Mucosa of descending colon (tissue), 3 donors: ENCODE data around the gene FIBCD1. TPM values are rescaled to one million over a fixed set of nuclear protein-coding genes. Genes with fewer than 3 reads are reported as not detected.

ENCODE experiments used
- ATAC-seq: fragments of 200-7000 bp; cut with Tn5 transposase; one replicate; pipeline ENCODE4 v1.9.1; 2020; ENCODE audit warnings: mild to moderate bottlenecking, moderate library complexity
- DNase-seq, 3 donors: peaks; one replicate each; pipeline ENCODE4 v3.0.0-alpha.2; 2020
- H3K36me3 ChIP-seq: fragments of 200-600 bp; one replicate; pipeline ENCODE4 v1.8.0; 2021; ENCODE audit warnings: low read depth, mild to moderate bottlenecking
- H3K4me1 ChIP-seq: fragments of 200-600 bp; one replicate; pipeline ENCODE4 v1.8.0; 2021; ENCODE audit warnings: low read depth, mild to moderate bottlenecking
- H3K4me3 ChIP-seq: fragments of 200-600 bp; one replicate; pipeline ENCODE4 v1.8.0; 2021; ENCODE audit warnings: mild to moderate bottlenecking
- H3K9me3 ChIP-seq: fragments of 200-600 bp; one replicate; pipeline ENCODE4 v1.8.0; 2021; ENCODE audit warnings: mild to moderate bottlenecking
- intact Hi-C, 2 donors: fragments of 100-400 bp; cut with DNase I in 1 of 2; cut with micrococcal nuclease in 1 of 2; formaldehyde crosslinking; loops; one replicate each; pipeline versions ENCODE4 v1.11.0 to v1.11.1; 2022; cut with DNase I, micrococcal nuclease
- total RNA-seq, 3 donors: library from RNA; stranded (reverse); fragmentation: NEBNext Ultra II Directional in 2 of 3; extraction: Animal tissue kit (Norgen Biotek cat#: 25700) in 2 of 3; gene quantifications; one replicate each; pipeline versions ENCODE4 v1.2.1 to v1.2.4, GENCODE V29; 2021 to 2023
- TF ChIP-seq, protein P1 (sequence below): fragments of 200-600 bp; IDR thresholded peaks from one replicate; pipeline ENCODE4 v1.8.0; 2022; ENCODE audit warnings: antibody characterized with exemption, mild to moderate bottlenecking
- donor health status: DM: no; HTN: no; CAD: no; lungs with moderate emphysema.
- donor health status: DM: no; HTN: no; CAD: no.
- donor health status: DM: no; HTN: yes; CAD: no.

The FIBCD1 gene
- total RNA-seq, 3 donors from 2014 or later: 2.6 to 10.7 (median 7.3) TPM

GRCh38 chr9:130948266-130948665, 9.2 kb upstream of the FIBCD1 start:
- Histone ChIP-seq H3K4me1 (peaks cover 18% of the 10 kb centered on the region), H3K36me3 (no peaks in the 10 kb centered on the region), H3K9me3 (peaks cover 6% of the 10 kb centered on the region), H3K4me3 (no peak overlapping the region)
- ATAC-seq (no peak), DNase-seq (no peak)
- TF ChIP-seq, protein P1, sequence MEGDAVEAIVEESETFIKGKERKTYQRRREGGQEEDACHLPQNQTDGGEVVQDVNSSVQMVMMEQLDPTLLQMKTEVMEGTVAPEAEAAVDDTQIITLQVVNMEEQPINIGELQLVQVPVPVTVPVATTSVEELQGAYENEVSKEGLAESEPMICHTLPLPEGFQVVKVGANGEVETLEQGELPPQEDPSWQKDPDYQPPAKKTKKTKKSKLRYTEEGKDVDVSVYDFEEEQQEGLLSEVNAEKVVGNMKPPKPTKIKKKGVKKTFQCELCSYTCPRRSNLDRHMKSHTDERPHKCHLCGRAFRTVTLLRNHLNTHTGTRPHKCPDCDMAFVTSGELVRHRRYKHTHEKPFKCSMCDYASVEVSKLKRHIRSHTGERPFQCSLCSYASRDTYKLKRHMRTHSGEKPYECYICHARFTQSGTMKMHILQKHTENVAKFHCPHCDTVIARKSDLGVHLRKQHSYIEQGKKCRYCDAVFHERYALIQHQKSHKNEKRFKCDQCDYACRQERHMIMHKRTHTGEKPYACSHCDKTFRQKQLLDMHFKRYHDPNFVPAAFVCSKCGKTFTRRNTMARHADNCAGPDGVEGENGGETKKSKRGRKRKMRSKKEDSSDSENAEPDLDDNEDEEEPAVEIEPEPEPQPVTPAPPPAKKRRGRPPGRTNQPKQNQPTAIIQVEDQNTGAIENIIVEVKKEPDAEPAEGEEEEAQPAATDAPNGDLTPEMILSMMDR: no peak
- intact Hi-C loops: no loop called here

- no peak for DNase-seq
- Histone ChIP-seq H3K4me3 (no peak overlapping the region), H3K36me3 (no peaks in the 10 kb centered on the region), H3K9me3 (peaks cover 6% of the 10 kb centered on the region), H3K4me1 (peaks cover 18% of the 10 kb centered on the region)
- no peak for ATAC-seq
- TF ChIP-seq, protein P1: no peak
- intact Hi-C loops: no loop called here
Measured at GRCh38 chr9:130947618-130948140, 8.6 kb upstream of the FIBCD1 start.

GRCh38 chr9:130946766-130947617, 7.9 kb upstream of the FIBCD1 start:
- ATAC-seq (peak; percentile 87), DNase-seq (peak in 2 of 3 donors; percentile 51 to 74)
- TF ChIP-seq, protein P1: no peak

GRCh38 chr9:130945173-130945572, 6.1 kb upstream of the FIBCD1 start:
- Histone ChIP-seq H3K4me3 (no peak overlapping the region), H3K4me1 (peaks cover 21% of the 10 kb centered on the region), H3K9me3 (peaks cover 6% of the 10 kb centered on the region), H3K36me3 (no peaks in the 10 kb centered on the region)
- TF ChIP-seq, protein P1: no peak
- ATAC-seq: no peak
- no peak for DNase-seq
- intact Hi-C loops: no loop called here

More at GRCh38 chr9:130946766-130947617, 7.9 kb upstream of the FIBCD1 start:
- Histone ChIP-seq H3K4me3 (no peak overlapping the region), H3K36me3 (no peaks in the 10 kb centered on the region), H3K9me3 (peaks cover 6% of the 10 kb centered on the region), H3K4me1 (peaks cover 18% of the 10 kb centered on the region)
- intact Hi-C loops: no loop called here

DNA sequence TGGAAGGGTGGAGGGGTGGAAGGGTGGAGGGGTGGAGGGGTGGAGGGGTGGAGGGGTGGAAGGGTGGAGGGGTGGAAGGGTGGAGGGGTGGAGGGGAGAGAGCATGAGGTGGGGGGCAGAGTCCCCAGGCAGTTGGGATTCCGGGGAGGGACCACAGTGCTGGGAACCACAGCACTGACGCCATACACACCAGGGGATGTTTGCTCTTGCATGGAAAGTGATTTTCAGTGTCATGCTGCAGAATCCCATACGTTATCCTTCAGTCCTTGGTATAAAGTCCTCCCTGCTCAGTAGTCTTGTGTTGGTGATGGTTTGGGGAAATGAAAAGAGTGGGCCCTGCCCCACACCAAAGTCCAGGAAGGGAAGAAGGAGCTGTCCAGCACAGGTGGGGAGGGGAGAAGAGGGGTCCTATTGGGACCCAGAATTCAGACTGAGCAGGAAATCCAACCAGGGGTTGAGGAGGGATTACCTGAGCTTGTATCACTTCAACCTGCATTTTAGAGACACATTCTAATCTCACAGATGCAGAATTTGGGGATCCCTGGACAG, 5.5 kb upstream of the FIBCD1 start:
- intact Hi-C loops: loop anchor here in 1 of 2 donors (5.0 kb wide), 1 partner anchor 242 kb away; no protein-coding TSS in a partner anchor

More for the DNA sequence above, 5.5 kb upstream of the FIBCD1 start:
- ATAC-seq: no peak
- DNase-seq: no peak
- TF ChIP-seq, protein P1: no peak
- Histone ChIP-seq H3K4me1 (peaks cover 22% of the 10 kb centered on the region), H3K4me3 (no peak overlapping the region), H3K9me3 (peaks cover 2% of the 10 kb centered on the region), H3K36me3 (no peaks in the 10 kb centered on the region)
